Osteocyte (in vitro differentiated cells): ENCODE measurements around the gene HYPK. TPM values are rescaled to one million over a fixed set of nuclear protein-coding genes. Genes with fewer than 3 reads are reported as not detected.

ENCODE experiments used
- DNase-seq: peaks from one replicate; pipeline ENCODE4 v3.0.0; 2021; ENCODE audit warnings: mixed read lengths; ENCODE audit not compliant: unreplicated experiment; ENCODE audit errors: extremely low spot score
- H3K27ac Mint-ChIP-seq: one replicate; pipeline ENCODE4 v1.8.0; 2021; ENCODE audit warnings: mild to moderate bottlenecking, mixed read lengths; ENCODE audit not compliant: unreplicated experiment
- H3K27me3 Mint-ChIP-seq: one replicate; pipeline ENCODE4 v1.8.0; 2021; ENCODE audit warnings: mixed read lengths; ENCODE audit not compliant: unreplicated experiment
- H3K36me3 Mint-ChIP-seq: one replicate; pipeline ENCODE4 v1.8.0; 2021; ENCODE audit warnings: mixed read lengths; ENCODE audit not compliant: unreplicated experiment
- H3K4me1 Mint-ChIP-seq: one replicate; pipeline ENCODE4 v1.8.0; 2021; ENCODE audit warnings: mixed read lengths; ENCODE audit not compliant: unreplicated experiment
- H3K4me3 Mint-ChIP-seq: one replicate; pipeline ENCODE4 v1.8.0; 2021; ENCODE audit warnings: mild to moderate bottlenecking, moderate library complexity, mixed read lengths; ENCODE audit not compliant: unreplicated experiment
- H3K9me3 Mint-ChIP-seq: one replicate; pipeline ENCODE4 v1.8.0; 2021; ENCODE audit warnings: mixed read lengths; ENCODE audit not compliant: unreplicated experiment
- CTCF ChIP-seq: fragments of 200-600 bp; sonication (generic); IDR thresholded peaks from 2 replicates; pipeline ENCODE4 v1.5.0; 2021; ENCODE audit warnings: antibody characterized with exemption, mild to moderate bottlenecking, moderate library complexity
- total RNA-seq: library from RNA; stranded (reverse); gene quantifications from 2 replicates; pipeline ENCODE4 v1.2.1, GENCODE V29; 2021

The HYPK gene
- total RNA-seq, 1 donor from 2014 or later = 14.0 TPM

GRCh38 chr15:43769584-43770228, 30.7 kb upstream of the HYPK start:
- peaks cover 55% of the 10 kb centered on the region for H3K36me3 Mint-ChIP-seq

GRCh38 chr15:43771816-43772215, 28.6 kb upstream of the HYPK start:
- peaks cover 42% of the 10 kb centered on the region for H3K36me3 Mint-ChIP-seq
- DNase-seq = no peak
- H3K4me3 Mint-ChIP-seq = no peak overlapping the region
- H3K9me3 Mint-ChIP-seq = no peaks in the 10 kb centered on the region
- peaks cover 15% of the 10 kb centered on the region for H3K4me1 Mint-ChIP-seq
- no peak for TF ChIP-seq CTCF
- peak overlapping the region; percentile 57 for H3K27ac Mint-ChIP-seq
- H3K27me3 Mint-ChIP-seq = no peaks in the 10 kb centered on the region

More at GRCh38 chr15:43769584-43770228, 30.7 kb upstream of the HYPK start:
- Mint-ChIP-seq H3K27me3 (no peaks in the 10 kb centered on the region), H3K9me3 (no peaks in the 10 kb centered on the region), H3K27ac (no peak overlapping the region), H3K4me1 (peaks cover 6% of the 10 kb centered on the region), H3K4me3 (no peak overlapping the region)
- peak; percentile 87 for TF ChIP-seq CTCF
- DNase-seq = peak; percentile 85

GRCh38 chr15:43772624-43773023, 27.8 kb upstream of the HYPK start:
- peaks cover 18% of the 10 kb centered on the region for H3K4me1 Mint-ChIP-seq
- TF ChIP-seq CTCF = no peak
- no peak overlapping the region for H3K27ac Mint-ChIP-seq
- no peaks in the 10 kb centered on the region for H3K27me3 Mint-ChIP-seq
- H3K4me3 Mint-ChIP-seq = no peak overlapping the region
- H3K9me3 Mint-ChIP-seq = no peaks in the 10 kb centered on the region
- no peak for DNase-seq
- peaks cover 41% of the 10 kb centered on the region for H3K36me3 Mint-ChIP-seq

GRCh38 chr15:43774062-43774461, 26.3 kb upstream of the HYPK start:
- H3K36me3 Mint-ChIP-seq = peaks cover 31% of the 10 kb centered on the region
- no peak for DNase-seq
- peaks cover 21% of the 10 kb centered on the region for H3K4me1 Mint-ChIP-seq
- H3K9me3 Mint-ChIP-seq = no peaks in the 10 kb centered on the region
- no peak overlapping the region for H3K4me3 Mint-ChIP-seq
- H3K27me3 Mint-ChIP-seq = no peaks in the 10 kb centered on the region
- no peak overlapping the region for H3K27ac Mint-ChIP-seq
- no peak for TF ChIP-seq CTCF

- H3K27ac Mint-ChIP-seq = peak overlapping the region; percentile 72
- H3K27me3 Mint-ChIP-seq = no peaks in the 10 kb centered on the region
- H3K4me1 Mint-ChIP-seq = peaks cover 21% of the 10 kb centered on the region
- peak; percentile 35 for TF ChIP-seq CTCF
- peaks cover 23% of the 10 kb centered on the region for H3K36me3 Mint-ChIP-seq
- no peaks in the 10 kb centered on the region for H3K9me3 Mint-ChIP-seq
- DNase-seq = no peak
- H3K4me3 Mint-ChIP-seq = peak overlapping the region; percentile 86
These were observed 24.9 kb upstream of the HYPK start for GRCh38 chr15:43775411-43775965.
